NB4 (cell line): ENCODE measurements around the gene SFTPB.

ENCODE experiments used
- DNase-seq: peaks from one replicate; pipeline ENCODE4 v3.0.0; 2010; ENCODE audit warnings: low read depth
- H3K4me3 ChIP-seq: one replicate; pipeline ENCODE4 v1.5.1; 2011; ENCODE audit warnings: mild to moderate bottlenecking, low read depth, low read length, moderate library complexity
- CTCF ChIP-seq: IDR thresholded peaks from one replicate; pipeline ENCODE4 v1.5.1; 2012; ENCODE audit warnings: low read depth, low read length
- MAX ChIP-seq: IDR thresholded peaks from 2 replicates; pipeline ENCODE4 v1.6.1; 2011; ENCODE audit warnings: low read depth, low read length
- MYC ChIP-seq: IDR thresholded peaks from 2 replicates; pipeline ENCODE4 v1.6.1; 2011; ENCODE audit warnings: low read depth, low read length
- POLR2A ChIP-seq: IDR thresholded peaks from 2 replicates; pipeline ENCODE4 v1.6.1; 2011; ENCODE audit warnings: mild to moderate bottlenecking; ENCODE audit not compliant: insufficient read length; ENCODE audit errors: extremely low read depth

Gene SFTPB

GRCh38 chr2:85712849-85713612, 45.0 kb upstream of the SFTPB start:
- no peak overlapping the region for H3K4me3 ChIP-seq
- TF ChIP-seq MYC (no peak), CTCF (no peak)
- DNase-seq: no peak

- TF ChIP-seq CTCF (no peak), MYC (no peak), MAX (no peak), POLR2A (no peak)
- H3K4me3 ChIP-seq: no peak overlapping the region
- DNase-seq: peak; percentile 63
Measured at GRCh38 chr2:85712336-85712735, 44.3 kb upstream of the SFTPB start.

GRCh38 chr2:85711578-85712060, 43.6 kb upstream of the SFTPB start:
- no peak for TF ChIP-seq MYC
- no peak for TF ChIP-seq CTCF
- TF ChIP-seq MAX: no peak
- no peak for TF ChIP-seq POLR2A
- no peak overlapping the region for H3K4me3 ChIP-seq

GRCh38 chr2:85710687-85711577, 42.9 kb upstream of the SFTPB start:
- TF ChIP-seq MAX: 0 out of 2 replicates have a peak, but pooled peaks have one; percentile 18
- no peak for TF ChIP-seq POLR2A
- DNase-seq: peak; percentile 68
- no peak overlapping the region for H3K4me3 ChIP-seq

More at GRCh38 chr2:85711578-85712060, 43.6 kb upstream of the SFTPB start:
- no peak for DNase-seq

- TF ChIP-seq POLR2A (no peak), MAX (no peak), CTCF (no peak), MYC (no peak)
- peak; percentile 72 for DNase-seq
- no peak overlapping the region for H3K4me3 ChIP-seq
Measured at GRCh38 chr2:85709401-85709811, 41.4 kb upstream of the SFTPB start.

- DNase-seq: no peak
- no peak for TF ChIP-seq MAX
- no peak for TF ChIP-seq CTCF
- no peak for TF ChIP-seq POLR2A
- TF ChIP-seq MYC: no peak
- H3K4me3 ChIP-seq: no peak overlapping the region
Measured at GRCh38 chr2:85708641-85709040, 40.6 kb upstream of the SFTPB start.
